Peyer's patch (tissue), 4 donors: ENCODE data around the gene DLK1.

Source experiments
- CTCF ChIP-seq, 6 experiments: fragments of 450-650 bp in 4 of 6; fragments of 200-600 bp in 2 of 6; sonication (generic) in 1 of 6; IDR thresholded peaks; one replicate each; pipeline ENCODE4 v1.5.1; 2017 to 2019; ENCODE audit warnings: antibody characterized with exemption in 6 of 6, mild to moderate bottlenecking in 3 of 6, moderate library complexity in 1 of 6
- POLR2A ChIP-seq, 2 donors: fragments of 450-650 bp; IDR thresholded peaks; one replicate each; pipeline ENCODE4 v1.5.1; 2017; ENCODE audit warnings: antibody characterized with exemption in 2 of 2, mild to moderate bottlenecking in 2 of 2, moderate library complexity in 2 of 2

- TF ChIP-seq CTCF (IDR thresholded peaks at IDR 0.05): no peak
- no peak for TF ChIP-seq POLR2A (IDR thresholded peaks at IDR 0.05)
Measured at GRCh38 chr14:100748944-100749343, 22.3 kb downstream of the DLK1 start.
